Measurements from ENCODE around the gene RPS8.
"Not testable (repeated sequence)": the region's sequence is repeated elsewhere in the genome, so short reads cannot be mapped to it uniquely, and the experiment has no call there.

Gene RPS8

DNA sequence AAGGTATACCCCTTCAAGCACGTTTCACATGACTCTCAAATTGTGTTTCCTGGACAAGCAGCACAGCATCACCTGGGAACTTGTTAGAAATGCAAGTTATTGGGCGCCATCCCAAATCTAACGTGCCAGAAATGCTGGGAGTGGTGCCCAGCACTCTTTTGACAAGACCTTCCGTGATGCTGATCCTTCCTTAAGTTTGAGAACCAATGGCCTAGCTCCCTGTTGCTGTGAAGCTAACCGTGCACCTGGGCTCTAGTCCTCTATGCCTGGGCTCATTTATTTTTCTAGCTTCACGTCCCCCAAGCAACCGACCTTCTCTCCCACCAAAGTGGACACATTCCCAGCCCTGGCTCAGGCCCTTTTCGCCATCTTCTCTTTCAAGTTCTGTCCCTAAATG is 8.4 kb downstream of the RPS8 start:
- DNase-seq = no peak

DNA sequence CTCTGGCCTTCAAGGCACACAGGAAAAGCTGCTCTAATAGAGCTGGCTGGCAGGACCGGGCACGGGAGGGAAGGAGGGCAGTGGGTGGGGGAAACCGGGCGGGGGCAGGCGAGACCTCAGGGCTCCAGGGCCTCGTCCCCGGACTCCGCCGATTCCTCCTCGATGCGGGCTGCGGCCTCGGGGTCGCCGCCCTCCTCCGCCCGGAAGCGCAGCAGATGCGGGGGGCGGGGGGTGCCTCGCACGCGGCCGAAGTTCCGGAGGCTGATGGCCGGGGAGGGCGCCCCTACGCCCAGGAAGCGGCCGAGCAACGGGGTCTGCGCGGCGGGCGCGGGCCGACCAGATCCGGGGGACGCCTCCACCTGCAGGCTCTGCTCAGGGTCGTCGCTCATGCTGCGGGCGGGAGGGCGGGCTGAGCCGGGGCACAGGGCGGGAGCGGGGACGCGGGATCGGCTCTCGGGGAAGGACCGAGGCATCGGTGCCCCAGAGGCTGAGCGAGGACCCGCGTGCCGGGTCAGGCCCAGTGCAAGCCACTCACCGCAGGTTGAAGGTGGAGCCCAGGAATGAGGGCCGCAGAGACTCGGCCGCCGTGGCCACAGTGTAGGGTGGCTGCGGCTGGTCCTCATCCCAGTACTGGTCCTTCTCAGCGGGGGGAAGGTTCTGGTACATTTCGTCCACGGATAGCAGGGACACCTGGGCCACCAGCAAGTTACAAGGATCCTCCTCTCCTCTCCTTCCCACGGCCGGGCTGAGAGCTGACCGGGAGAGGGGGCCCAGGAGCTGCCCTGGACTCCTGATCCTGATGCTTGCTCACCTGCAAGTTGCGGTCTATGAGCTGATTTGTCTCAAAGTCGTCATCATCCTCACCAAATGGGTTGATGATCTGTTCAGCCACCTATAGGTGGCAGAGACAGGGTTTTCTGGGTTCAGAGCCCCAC is 9.0 kb downstream of the RPS8 start:
- peak; percentile 11 to 43 for DNase-seq

DNA sequence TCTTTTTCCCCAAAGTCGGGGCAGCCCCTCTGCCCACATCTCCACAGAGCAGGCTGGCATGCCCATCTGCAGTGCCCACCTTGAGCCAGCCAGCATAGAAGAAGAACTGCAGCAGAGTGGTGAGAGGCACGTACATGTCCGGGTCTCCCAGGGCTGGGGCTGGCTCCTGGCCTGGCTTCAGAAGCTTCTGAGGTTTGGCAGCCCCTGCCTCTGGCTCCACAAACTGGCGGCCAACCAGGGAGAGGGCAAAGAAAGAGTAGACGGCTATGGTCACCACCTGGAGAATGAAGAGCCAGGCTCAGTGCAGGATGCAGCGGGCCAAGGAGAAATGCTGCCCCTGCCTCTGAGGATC is 9.7 kb downstream of the RPS8 start:
- no peak for DNase-seq

DNA sequence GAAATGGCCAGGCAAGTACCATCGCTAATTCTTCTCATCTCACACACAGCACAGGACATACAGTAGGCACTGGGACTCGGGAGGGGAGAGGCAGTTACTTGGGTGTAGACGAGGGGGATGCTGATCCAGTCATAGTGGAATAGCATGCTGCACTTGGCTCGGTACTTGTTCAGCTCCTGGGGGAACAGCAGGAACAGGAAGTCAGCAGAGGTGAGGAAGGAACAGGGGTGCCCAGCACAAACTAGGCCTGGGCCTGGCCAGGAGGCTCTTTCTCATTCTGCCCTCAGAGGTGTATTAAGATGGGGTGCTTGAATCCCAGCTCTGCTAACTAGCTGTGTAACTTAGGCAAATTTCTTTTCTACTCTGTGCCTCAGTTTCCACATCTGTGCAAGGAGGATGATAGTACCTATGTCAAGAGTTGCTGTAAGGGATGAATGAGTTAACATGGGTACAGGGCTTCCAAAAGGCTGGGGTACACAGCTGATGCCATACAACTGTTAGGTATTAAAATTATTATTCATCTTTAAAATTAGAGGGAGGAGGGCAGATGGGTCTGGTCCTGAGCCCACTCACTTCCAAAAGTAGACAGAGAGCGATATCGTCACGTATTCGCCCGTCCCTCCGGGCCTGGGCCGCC is 10.3 kb downstream of the RPS8 start:
- DNase-seq = no peak

DNA sequence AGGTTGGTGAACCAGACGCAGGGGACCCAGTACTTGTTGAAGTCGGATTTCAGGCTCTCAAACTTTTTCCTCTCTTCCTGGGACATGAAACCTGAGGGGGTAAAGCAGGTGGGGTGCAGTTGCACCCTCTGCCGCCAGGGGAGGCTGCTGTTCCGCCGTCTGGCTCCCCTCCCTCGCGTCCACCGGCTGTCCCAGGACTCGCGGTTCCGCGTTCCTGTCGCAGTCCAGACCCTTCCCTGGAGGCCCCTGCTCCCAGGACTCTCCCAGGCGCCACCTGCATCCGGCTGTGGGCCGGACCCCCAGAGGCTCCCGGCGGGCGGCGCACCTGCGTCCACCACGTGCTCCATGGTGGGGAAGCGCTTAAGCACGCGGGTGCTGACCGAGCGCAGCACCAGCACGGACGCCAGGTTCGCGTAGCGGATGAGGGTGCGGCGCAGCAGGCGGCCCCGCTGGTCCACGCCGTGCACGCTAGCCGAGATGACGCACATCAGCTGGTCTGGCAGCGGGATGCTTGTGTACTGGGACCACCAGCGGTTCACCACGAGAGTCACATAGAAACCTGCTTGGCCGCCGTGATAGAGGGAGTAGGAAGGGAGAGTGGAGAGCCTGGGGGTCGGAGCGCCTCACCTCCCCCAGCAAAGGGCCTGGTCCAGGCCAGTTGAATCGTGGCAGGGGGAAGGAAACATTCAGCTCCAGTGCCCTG is 10.9 kb downstream of the RPS8 start:
- peak; percentile 73 to 79 for DNase-seq

DNA sequence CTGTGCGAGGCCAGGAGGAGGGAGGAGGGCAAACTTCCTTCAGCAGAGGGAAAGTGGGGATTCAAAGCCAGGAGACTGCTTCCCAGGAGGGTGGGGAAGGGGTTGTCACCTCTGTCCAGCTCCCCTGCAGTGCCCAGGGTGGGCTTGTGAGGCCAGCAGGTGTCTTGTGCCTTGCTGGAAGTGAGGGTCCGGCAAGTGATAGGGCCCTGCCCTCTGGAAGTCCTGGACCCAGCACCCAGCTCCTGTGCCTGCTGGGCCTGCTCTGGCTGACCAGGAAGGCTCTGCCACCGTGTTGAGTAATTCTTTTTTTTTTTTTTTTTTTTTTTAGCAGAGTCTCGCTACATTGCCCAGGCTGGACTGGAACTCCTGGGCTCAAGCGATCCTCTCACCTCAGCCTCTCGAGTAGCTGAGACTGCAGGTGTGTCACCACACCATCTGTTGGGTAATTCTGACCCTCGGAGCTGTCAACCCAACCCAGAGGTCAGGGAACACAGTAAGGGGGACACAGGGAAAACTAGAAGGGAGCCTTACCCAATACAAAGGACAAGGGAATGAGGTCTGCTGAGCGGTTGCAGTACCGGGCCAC is 11.6 kb downstream of the RPS8 start:
- no peak for DNase-seq

DNA sequence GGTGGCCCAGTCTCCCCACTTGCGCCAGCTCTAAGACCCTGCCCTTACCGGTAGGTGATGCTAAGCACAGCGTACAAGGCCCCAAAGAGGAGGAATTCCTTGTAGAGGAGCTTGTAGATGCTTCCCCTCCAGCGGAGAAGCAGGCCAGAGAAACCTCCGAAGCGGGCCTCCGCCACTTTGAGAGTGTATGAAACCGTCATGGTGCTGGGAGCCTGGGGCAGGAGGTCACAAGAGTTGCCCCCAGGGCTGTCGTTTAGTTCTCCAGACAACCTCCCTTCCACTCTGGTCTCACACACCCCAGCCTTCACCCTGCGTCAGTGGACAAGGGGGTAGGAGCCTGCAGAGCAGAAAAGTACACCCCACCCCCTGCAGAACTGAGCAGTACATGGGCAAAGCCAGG is 12.2 kb downstream of the RPS8 start:
- no peak for DNase-seq

DNA sequence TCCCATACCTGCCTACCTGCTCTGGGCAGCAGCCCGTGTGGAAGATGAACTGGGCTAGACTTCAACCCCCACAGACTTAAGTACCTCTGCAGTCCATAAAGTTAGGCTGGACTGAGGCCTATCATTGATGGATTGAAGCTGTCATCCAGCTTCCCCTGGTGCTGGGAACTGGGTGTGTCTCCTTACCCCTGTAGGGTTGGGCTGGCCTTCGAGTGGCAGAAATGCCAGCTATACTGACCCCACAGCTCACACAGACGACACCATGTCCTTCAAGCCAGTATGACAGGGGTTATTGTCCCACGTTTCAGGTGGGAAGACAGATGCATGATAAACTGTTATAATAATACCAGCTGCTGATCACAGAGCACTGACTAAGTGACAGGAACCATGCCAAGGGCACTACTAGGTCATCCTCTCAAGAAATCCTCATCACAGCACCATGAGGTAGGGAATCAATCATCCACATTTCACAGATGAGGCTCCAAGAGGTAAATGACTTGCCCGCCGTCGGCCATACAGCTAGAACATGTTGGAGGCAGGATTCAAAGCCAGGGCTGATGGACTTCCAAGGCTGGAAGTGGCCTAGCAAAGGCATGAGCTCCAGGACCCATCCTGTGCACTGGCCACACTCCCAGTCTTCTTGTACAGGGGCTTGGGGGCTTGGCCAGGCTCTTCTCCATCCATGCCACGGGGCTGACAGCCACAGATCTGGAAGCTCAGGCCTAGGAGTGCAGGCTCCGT is 12.9 kb downstream of the RPS8 start, which contains the start of gene BEST4:
BEST4 (minus strand) TSS at position 51 of the 741 bp plus-strand sequence. CDS start 465 bp downstream, outside the sequence.
- DNase-seq = no peak

DNA sequence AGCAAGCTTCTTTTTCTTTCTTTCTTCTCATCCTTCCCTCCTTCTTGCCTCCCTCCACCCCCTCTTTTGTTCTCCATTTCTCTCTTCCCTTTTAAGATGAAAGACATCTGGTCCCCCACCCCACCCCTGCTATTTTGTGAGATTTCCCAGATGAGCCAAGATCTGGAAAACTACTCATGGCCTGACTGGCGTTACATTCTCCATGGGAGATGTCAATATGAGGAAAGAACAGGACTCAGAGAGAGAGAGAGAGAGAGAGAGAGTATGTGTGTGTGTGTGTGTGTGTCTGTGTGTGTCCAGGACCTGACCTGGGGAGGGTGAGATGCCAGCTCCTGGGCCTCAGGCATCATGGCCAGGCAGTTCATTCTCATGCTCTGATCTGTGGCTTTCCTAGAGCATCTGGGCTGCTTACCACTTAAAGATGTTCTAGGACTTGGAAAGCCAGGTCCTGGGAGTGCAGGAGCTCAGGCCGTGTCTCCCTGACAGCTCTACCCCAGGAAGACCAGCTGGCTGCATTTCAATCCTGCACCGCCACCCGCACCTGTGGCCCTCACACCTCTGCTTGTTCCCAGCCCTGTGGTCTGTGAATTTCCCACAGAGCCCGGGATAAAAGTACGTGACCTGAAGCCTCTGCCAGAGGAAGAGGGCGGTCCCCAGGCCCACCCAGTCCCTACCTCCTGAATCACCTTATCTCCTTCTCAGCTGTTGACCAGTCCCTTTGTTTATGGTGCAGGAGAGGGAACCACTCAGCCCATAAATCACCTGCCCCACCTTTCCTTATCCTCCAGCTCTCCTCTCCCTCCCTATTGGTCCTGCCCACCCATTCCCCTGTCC is 15.8 kb downstream of the RPS8 start:
- no peak for DNase-seq

DNA sequence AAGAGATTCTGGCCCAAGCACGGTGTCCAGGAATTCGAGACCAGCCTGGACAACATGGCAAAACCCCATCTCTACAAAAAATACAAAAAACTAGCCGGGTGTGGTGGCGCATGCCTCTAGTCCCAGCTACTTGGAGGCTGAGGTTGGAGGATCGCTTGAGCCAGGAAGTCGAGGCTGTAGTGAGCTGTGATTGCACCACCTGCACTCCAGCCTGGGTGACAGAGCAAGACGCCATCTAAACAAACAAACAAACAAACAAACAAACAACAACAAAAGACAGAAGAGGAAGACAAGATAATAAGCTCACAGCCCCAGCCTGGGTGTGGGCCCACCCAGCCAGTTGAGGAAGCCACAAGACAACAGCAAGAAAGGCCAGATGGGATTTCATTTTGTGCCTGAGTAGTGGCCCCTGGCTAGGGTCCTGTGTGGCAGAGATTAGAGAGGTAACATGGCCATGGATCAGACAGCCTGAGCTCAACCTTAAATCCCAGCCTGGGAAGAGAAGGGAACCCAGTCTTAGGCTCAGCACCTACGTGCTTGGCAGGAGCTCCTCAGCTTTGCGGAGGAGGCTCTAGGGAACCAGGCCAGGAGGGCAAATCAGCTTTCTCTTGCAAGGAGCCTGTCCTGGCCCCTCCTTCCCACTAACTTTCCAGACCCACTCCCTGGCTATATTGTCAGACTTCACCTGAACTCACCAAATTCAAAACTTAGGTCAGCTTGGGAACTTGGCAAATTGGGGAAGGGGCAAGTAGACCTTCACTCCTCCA is 17.6 kb downstream of the RPS8 start:
- DNase-seq = no peak

DNA sequence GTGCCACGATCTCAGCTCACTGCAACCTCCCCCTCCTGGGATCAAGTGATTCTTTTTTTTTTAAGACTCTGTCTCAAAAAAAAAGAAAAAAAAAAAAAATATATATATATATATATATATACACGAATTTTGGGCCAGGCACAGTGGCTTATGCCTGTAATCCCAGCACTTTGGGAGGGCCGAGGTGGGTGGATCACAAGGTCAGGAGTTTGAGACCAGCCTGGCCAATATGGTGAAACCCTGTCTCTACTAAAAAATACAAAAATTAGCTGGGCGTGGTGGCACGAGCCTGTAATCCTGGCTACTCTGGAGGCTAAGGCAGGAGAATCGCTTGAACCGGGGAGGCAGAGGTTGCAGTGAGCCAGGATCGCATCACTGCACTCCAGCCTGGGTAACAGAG is 22.5 kb downstream of the RPS8 start:
- not testable (repeated sequence) for DNase-seq

DNA sequence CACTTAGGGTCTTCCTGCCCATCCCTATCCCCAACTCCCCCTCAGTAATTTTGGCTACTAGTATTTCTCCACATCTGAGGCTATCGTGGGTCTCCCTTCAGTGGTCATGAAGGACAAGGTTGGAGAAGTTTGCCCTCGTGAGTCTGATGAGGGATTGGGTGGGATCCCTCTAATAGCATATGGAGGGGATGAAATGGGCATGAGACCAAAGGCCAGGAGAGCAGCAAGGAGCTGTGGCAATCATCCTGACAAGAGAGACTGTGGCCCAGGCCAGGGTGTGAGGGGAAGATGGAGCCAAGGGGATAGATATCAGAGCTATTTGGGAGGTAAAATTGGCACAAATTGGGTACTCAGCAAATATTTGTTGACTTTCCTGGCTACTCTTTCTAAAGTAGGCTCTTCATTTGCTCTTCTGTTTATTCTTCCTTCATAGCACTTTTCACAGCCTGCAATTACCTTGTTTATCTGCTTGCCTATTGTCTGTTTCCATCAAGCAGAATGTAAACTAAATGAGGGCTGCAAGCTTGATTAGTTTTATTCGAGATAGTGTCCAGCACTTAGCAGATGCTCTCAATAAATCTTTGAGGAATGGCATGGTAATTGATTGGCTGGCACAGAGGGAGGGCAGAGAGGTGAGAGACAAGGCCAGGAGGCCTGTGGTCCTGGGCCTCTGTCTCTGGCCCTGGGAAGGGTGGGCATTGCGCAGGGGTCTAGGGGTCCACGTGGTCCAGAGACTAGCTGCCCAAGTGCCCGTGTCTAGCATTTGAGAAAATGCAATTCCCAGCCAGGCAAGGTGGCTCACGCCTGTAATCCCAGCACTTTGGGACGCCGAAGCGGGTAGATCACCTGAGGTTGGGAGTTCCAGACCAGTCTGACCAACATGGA is 23.4 kb downstream of the RPS8 start:
- no peak for DNase-seq

DNA sequence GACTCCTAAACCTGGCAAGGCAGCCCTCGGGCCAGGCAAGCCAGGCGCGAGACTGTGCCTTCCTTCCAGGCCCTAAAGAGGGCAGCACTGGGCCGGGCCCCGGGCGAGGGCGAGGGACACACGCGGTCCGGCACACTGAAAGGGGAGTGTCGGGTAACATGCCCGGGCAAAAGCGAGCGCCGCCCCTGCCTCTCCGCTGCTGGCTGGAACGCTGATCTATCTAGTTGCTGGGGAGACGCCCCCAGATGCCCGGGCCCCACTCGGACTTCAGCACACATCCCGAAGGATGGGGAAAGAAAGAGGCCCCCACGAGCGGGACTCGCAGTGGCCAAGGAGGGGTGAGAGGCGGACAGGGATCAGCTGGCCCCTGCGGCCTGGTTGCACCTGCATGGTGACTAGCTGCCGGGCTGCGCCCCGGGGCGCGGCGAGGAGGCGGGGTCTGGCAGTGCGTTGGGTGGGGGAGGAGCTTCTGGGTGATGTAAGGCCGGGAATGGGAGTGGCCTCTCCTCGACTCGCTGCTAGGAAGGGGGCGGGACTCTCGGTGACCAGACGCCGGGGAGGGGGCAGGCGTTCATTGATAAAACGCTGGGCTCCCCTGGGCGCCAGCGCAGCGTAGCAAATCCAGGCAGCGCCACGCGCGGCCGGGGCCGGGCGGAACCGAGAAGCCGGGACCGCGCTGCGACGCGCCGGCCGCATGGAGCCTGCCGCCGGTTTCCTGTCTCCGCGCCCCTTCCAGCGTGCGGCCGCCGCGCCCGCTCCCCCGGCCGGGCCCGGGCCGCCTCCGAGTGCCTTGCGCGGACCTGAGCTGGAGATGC is 24.6 kb downstream of the RPS8 start, which contains the start of gene PLK3:
PLK3 (plus strand) TSS at position 608 of the 815 bp plus-strand sequence; CDS start at position 695, 87 bp downstream.
- DNase-seq = peak; percentile 99

DNA sequence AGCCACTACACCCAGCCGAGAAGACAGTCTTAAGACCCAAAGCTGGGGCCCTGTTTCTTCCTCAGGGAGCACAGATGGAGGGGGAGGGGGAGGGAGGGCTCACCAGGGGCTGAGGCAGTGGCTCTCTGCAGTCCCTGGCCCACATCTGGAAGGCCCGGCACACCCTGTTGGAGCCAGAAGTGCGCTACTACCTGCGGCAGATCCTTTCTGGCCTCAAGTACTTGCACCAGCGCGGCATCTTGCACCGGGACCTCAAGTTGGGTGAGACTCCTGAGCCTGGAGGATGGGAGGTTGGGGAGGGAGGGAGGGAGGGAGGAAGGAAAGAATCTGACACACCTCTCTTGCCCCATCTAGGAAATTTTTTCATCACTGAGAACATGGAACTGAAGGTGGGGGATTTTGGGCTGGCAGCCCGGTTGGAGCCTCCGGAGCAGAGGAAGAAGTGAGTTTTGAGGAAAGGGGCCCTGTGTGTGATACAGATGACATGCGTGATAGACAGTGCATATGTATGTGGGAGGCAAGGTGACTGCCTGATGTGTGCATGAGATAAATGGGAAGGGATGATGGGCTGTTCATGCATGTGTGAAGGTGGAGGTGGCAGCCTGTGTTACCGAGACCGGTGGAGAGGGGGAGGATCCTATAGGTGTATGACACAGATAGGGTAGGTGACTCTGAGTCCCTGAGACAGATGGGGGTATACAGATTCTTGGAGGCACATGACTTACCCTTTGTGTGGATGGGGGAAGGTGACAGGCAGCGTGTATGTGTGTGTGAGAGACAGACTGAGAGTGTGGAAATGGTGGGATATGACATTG is 26.4 kb downstream of the RPS8 start:
- DNase-seq = peak; percentile 41 to 59

DNA sequence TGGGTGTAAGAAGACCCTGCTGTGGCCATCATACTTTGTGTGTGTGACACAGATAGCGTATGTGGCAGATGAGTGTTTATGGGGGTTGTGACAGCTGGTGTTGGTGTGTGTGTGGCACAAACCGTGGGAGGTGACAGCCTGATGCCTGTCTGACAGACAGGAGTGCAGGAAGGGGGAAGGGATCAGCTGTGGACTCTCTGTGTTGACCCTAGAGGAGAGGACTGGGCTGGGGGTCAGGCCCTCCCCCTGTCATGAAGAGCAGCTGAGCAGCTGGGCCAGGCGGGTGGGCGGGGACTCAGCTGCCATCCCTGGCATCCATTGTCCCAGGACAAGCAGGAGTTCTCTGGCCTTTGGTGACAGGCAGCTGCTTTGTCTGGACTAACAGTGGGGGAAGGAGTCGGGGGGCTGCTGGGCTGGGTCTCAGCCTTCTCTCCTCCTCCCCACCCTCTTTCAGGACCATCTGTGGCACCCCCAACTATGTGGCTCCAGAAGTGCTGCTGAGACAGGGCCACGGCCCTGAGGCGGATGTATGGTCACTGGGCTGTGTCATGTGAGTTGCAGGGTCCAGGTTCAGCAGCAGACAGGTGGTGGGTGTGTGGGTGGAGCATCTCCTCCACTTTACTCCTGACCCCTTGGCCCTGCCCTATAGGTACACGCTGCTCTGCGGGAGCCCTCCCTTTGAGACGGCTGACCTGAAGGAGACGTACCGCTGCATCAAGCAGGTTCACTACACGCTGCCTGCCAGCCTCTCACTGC is 27.1 kb downstream of the RPS8 start:
- peak; percentile 23 to 30 for DNase-seq

DNA sequence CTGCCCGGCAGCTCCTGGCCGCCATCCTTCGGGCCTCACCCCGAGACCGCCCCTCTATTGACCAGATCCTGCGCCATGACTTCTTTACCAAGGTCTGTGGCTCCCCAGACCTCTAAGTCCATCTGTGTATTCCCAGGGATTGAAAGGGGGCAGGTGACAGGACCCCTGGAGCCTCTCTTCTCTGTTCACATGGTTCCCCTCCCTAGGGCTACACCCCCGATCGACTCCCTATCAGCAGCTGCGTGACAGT is 27.6 kb downstream of the RPS8 start:
- no peak for DNase-seq
